MM.1S (cell line): ENCODE data around the gene GABARAP.

Experiments used
- DNase-seq: peaks from one replicate; pipeline ENCODE4 v3.0.0-alpha.2; 2015
- H2AFZ ChIP-seq: fragments of 300-600 bp; sonication (generic); 2 replicates; pipeline ENCODE4 v1.6.0; 2016; ENCODE audit warnings: antibody characterized with exemption, low read length
- H3F3A ChIP-seq: fragments of 300-600 bp; sonication (generic); 2 replicates; pipeline ENCODE4 v1.6.1; 2016; ENCODE audit warnings: mild to moderate bottlenecking, antibody characterized with exemption, low read length, moderate library complexity, mixed read lengths; ENCODE audit not compliant: insufficient read depth
- H3K27ac ChIP-seq: fragments of 300-600 bp; sonication (generic); 2 replicates; pipeline ENCODE4 v1.5.1; 2016; ENCODE audit warnings: mild to moderate bottlenecking, low read length
- H3K27me3 ChIP-seq: fragments of 300-600 bp; sonication (generic); replicated peaks from 2 replicates; pipeline ENCODE4 v1.6.0; 2016; ENCODE audit warnings: low read length; ENCODE audit not compliant: insufficient read depth
- H3K36me3 ChIP-seq: fragments of 300-600 bp; sonication (generic); replicated peaks from 2 replicates; pipeline ENCODE4 v1.6.1; 2016; ENCODE audit warnings: mild to moderate bottlenecking, low read length, mixed read lengths; ENCODE audit not compliant: insufficient read depth
- H3K4me1 ChIP-seq: fragments of 300-600 bp; sonication (generic); 2 replicates; pipeline ENCODE4 v1.6.1; 2016; ENCODE audit warnings: low read length, mixed read lengths
- H3K4me2 ChIP-seq: fragments of 300-600 bp; sonication (generic); 2 replicates; pipeline ENCODE4 v1.6.0; 2016; ENCODE audit warnings: low read depth, low read length
- H3K4me3 ChIP-seq: fragments of 300-600 bp; sonication (generic); 2 replicates; pipeline ENCODE4 v1.5.1; 2016; ENCODE audit warnings: low read length, mixed read lengths
- H3K79me2 ChIP-seq: fragments of 300-600 bp; sonication (generic); 2 replicates; pipeline ENCODE4 v1.6.1; 2016; ENCODE audit warnings: mixed run types, low read length, mixed read lengths
- H3K9ac ChIP-seq: fragments of 300-600 bp; sonication (generic); 2 replicates; pipeline ENCODE4 v1.6.1; 2016; ENCODE audit warnings: low read length, mixed read lengths
- H3K9me2 ChIP-seq: fragments of 300-600 bp; sonication (generic); replicated peaks from 2 replicates; pipeline ENCODE4 v1.6.1; 2016; ENCODE audit warnings: mild to moderate bottlenecking, low read length, mixed read lengths; ENCODE audit not compliant: insufficient read depth
- H3K9me3 ChIP-seq: fragments of 300-600 bp; sonication (generic); replicated peaks from 2 replicates; pipeline ENCODE4 v1.6.1; 2016; ENCODE audit warnings: mild to moderate bottlenecking, low read length, mixed read lengths; ENCODE audit not compliant: insufficient read depth
- H4K20me1 ChIP-seq: fragments of 300-600 bp; sonication (generic); 2 replicates; pipeline ENCODE4 v1.6.1; 2016; ENCODE audit warnings: mild to moderate bottlenecking, low read length, moderate library complexity, mixed read lengths; ENCODE audit not compliant: insufficient read depth
- CTCF ChIP-seq: fragments of 300-600 bp; sonication (generic); IDR thresholded peaks from 2 replicates; pipeline ENCODE4 v1.5.1; 2016; ENCODE audit warnings: antibody characterized with exemption, low read length, mixed read lengths
- EZH2 ChIP-seq: fragments of 300-600 bp; sonication (generic); optimal IDR thresholded peaks from 2 replicates; pipeline ENCODE3; 2017; ENCODE audit warnings: low read depth, mild to moderate bottlenecking, antibody characterized with exemption, low read length, mixed read lengths
- EZH2phosphoT487 ChIP-seq: fragments of 300-600 bp; sonication (generic); IDR thresholded peaks from 2 replicates; pipeline ENCODE4 v1.6.1; 2018; ENCODE audit warnings: antibody characterized with exemption, low read length

The GABARAP gene

GRCh38 chr17:7241783-7242716, at the start of gene GABARAP:
TSS of gene GABARAP (minus strand) at chr17:7242449. CDS start at chr17:7242330, 119 bp downstream.
- Histone ChIP-seq H3K27ac (peak within 1 kb of the TSS; percentile 75), H3K36me3 (0 out of 2 replicates have a peak, but pooled peaks cover 3% of the 10 kb centered on the region), H3K4me1 (peaks cover 20% of the 10 kb centered on the region), H3K9ac (peak within 1 kb of the TSS; percentile 91), H3F3A (peaks cover 50% of the 10 kb centered on the region), H4K20me1 (no peaks in the 10 kb centered on the region), H3K27me3 (no peaks in the 10 kb centered on the region), H3K9me2 (no peaks in the 10 kb centered on the region), H3K4me2 (peak within 1 kb of the TSS; percentile 87), H3K9me3 (no peaks in the 10 kb centered on the region), H3K4me3 (peak within 1 kb of the TSS; percentile 96), H3K79me2 (peaks cover 54% of the 10 kb centered on the region), H2AFZ (peak within 1 kb of the TSS; percentile 84)
- DNase-seq: peak; percentile 92
- TF ChIP-seq EZH2 (no peak), EZH2phosphoT487 (no peak)

- Histone ChIP-seq H3K36me3 (no peaks in the 10 kb centered on the region), H3F3A (no peaks in the 10 kb centered on the region), H3K79me2 (no peaks in the 10 kb centered on the region), H3K4me2 (no peak overlapping the region), H4K20me1 (no peaks in the 10 kb centered on the region), H3K9ac (no peak overlapping the region), H3K27me3 (peaks cover 83% of the 10 kb centered on the region), H2AFZ (no peak overlapping the region), H3K9me3 (no peaks in the 10 kb centered on the region), H3K27ac (no peak overlapping the region), H3K4me3 (no peak overlapping the region), H3K9me2 (no peaks in the 10 kb centered on the region), H3K4me1 (peaks cover 13% of the 10 kb centered on the region)
- TF ChIP-seq EZH2 (no peak), CTCF (no peak), EZH2phosphoT487 (no peak)
- DNase-seq: no peak
Observed at GRCh38 chr17:7290685-7291084, 48.4 kb upstream of the GABARAP start.

- H3K9me3 ChIP-seq: no peaks in the 10 kb centered on the region
- H3K9me2 ChIP-seq: no peaks in the 10 kb centered on the region
- H3K27me3 ChIP-seq: peaks cover 88% of the 10 kb centered on the region
- no peak overlapping the region for H3K4me3 ChIP-seq
- DNase-seq: no peak
- H3K27ac ChIP-seq: no peak overlapping the region
- H2AFZ ChIP-seq: no peak overlapping the region
- TF ChIP-seq EZH2 (no peak), EZH2phosphoT487 (no peak), CTCF (no peak)
- no peaks in the 10 kb centered on the region for H3F3A ChIP-seq
- H3K9ac ChIP-seq: no peak overlapping the region
- H3K79me2 ChIP-seq: no peaks in the 10 kb centered on the region
- H4K20me1 ChIP-seq: no peaks in the 10 kb centered on the region
- H3K4me1 ChIP-seq: peaks cover 11% of the 10 kb centered on the region
- H3K4me2 ChIP-seq: no peak overlapping the region
- no peaks in the 10 kb centered on the region for H3K36me3 ChIP-seq
Observed at GRCh38 chr17:7290166-7290565, 47.9 kb upstream of the GABARAP start.
